Nephron (organoid): ENCODE measurements around the gene FAM89A.

Experiments
- H3K27ac Mint-ChIP-seq, 3 experiments: 2 replicates each; pipeline ENCODE4 v1.8.0; 2020; ENCODE audit warnings: mixed read lengths in 3 of 3, mild to moderate bottlenecking in 2 of 3, moderate library complexity in 1 of 3
- H3K27me3 Mint-ChIP-seq: 2 replicates; pipeline ENCODE4 v1.8.0; 2021; ENCODE audit warnings: low read depth, mild to moderate bottlenecking, moderate library complexity, mixed read lengths
- H3K36me3 Mint-ChIP-seq: 2 replicates; pipeline ENCODE4 v1.8.0; 2020; ENCODE audit warnings: low read depth, mixed read lengths
- H3K4me1 Mint-ChIP-seq: 2 replicates; pipeline ENCODE4 v1.8.0; 2020; ENCODE audit warnings: mixed read lengths
- H3K4me3 Mint-ChIP-seq, 3 experiments: 2 replicates each; pipeline ENCODE4 v1.8.0; 2020; ENCODE audit warnings: mild to moderate bottlenecking in 3 of 3, mixed read lengths in 3 of 3, moderate library complexity in 2 of 3
- H3K9me3 Mint-ChIP-seq: 2 replicates; pipeline ENCODE4 v1.8.0; 2020; ENCODE audit warnings: mixed read lengths
- CTCF ChIP-seq, 3 experiments: fragments of 200-600 bp; sonication (generic); IDR thresholded peaks; one replicate each; pipeline ENCODE4 v1.5.0; 2021; ENCODE audit warnings: antibody characterized with exemption in 3 of 3; ENCODE audit not compliant: unreplicated experiment in 3 of 3

The FAM89A gene

GRCh38 chr1:231075020-231075419 lies 35.0 kb upstream of the FAM89A start:
- no peak overlapping the region for H3K27ac Mint-ChIP-seq
- no peak overlapping the region for H3K4me3 Mint-ChIP-seq
- no peaks in the 10 kb centered on the region for H3K36me3 Mint-ChIP-seq
- peaks cover 10% of the 10 kb centered on the region for H3K27me3 Mint-ChIP-seq
- peaks cover 9% of the 10 kb centered on the region for H3K9me3 Mint-ChIP-seq
- TF ChIP-seq CTCF (IDR thresholded peaks at IDR 0.05; ENCODE audit: unreplicated experiment in 3 of 3) = no peak
- H3K4me1 Mint-ChIP-seq = peaks cover 21% of the 10 kb centered on the region

- H3K4me1 Mint-ChIP-seq = peaks cover 27% of the 10 kb centered on the region
- H3K9me3 Mint-ChIP-seq = peaks cover 6% of the 10 kb centered on the region
- H3K27me3 Mint-ChIP-seq = peaks cover 10% of the 10 kb centered on the region
- H3K4me3 Mint-ChIP-seq = no peak overlapping the region
- no peak for TF ChIP-seq CTCF (IDR thresholded peaks at IDR 0.05; ENCODE audit: unreplicated experiment in 3 of 3)
- no peak overlapping the region for H3K27ac Mint-ChIP-seq
- H3K36me3 Mint-ChIP-seq = no peaks in the 10 kb centered on the region
These were observed 34.0 kb upstream of the FAM89A start for GRCh38 chr1:231074046-231074445.

GRCh38 chr1:231073331-231073730 lies 33.3 kb upstream of the FAM89A start:
- Mint-ChIP-seq H3K4me3 (no peak overlapping the region), H3K9me3 (peaks cover 3% of the 10 kb centered on the region), H3K27me3 (peaks cover 10% of the 10 kb centered on the region), H3K4me1 (peaks cover 34% of the 10 kb centered on the region), H3K27ac (no peak overlapping the region), H3K36me3 (no peaks in the 10 kb centered on the region)
- no peak for TF ChIP-seq CTCF (IDR thresholded peaks at IDR 0.05; ENCODE audit: unreplicated experiment in 3 of 3)

- Mint-ChIP-seq H3K4me1 (peaks cover 35% of the 10 kb centered on the region), H3K27ac (no peak overlapping the region), H3K9me3 (peaks cover 3% of the 10 kb centered on the region), H3K27me3 (peaks cover 10% of the 10 kb centered on the region), H3K4me3 (no peak overlapping the region), H3K36me3 (no peaks in the 10 kb centered on the region)
- no peak for TF ChIP-seq CTCF (IDR thresholded peaks at IDR 0.05; ENCODE audit: unreplicated experiment in 3 of 3)
These were observed 32.5 kb upstream of the FAM89A start for GRCh38 chr1:231072502-231073094.

- Mint-ChIP-seq H3K4me1 (peaks cover 35% of the 10 kb centered on the region), H3K27ac (no peak overlapping the region), H3K4me3 (no peak overlapping the region), H3K27me3 (peaks cover 8% of the 10 kb centered on the region), H3K36me3 (no peaks in the 10 kb centered on the region), H3K9me3 (peaks cover 3% of the 10 kb centered on the region)
- TF ChIP-seq CTCF (IDR thresholded peaks at IDR 0.05; ENCODE audit: unreplicated experiment in 3 of 3) = no peak
These were observed 32.0 kb upstream of the FAM89A start for GRCh38 chr1:231072041-231072440.

GRCh38 chr1:231070758-231071444 lies 30.8 kb upstream of the FAM89A start:
- Mint-ChIP-seq H3K36me3 (no peaks in the 10 kb centered on the region), H3K4me3 (no peak overlapping the region), H3K9me3 (peaks cover 3% of the 10 kb centered on the region), H3K27me3 (peaks cover 5% of the 10 kb centered on the region), H3K4me1 (peaks cover 42% of the 10 kb centered on the region), H3K27ac (peak overlapping the region; percentile 39 to 66 (median 43))
- TF ChIP-seq CTCF (IDR thresholded peaks at IDR 0.05; ENCODE audit: unreplicated experiment in 3 of 3) = no peak
